CD14-positive monocyte (primary cell): ENCODE data around the gene ZBTB5. TPM values are rescaled to one million over a fixed set of nuclear protein-coding genes. Genes with fewer than 3 reads are reported as not detected.

Source experiments
- DNase-seq, 3 donors: peaks; one replicate each; pipeline ENCODE4 v3.0.0-alpha.2; 2011 to 2022
- H2AFZ ChIP-seq: 2 replicates; pipeline ENCODE4 v1.6.0; 2012; ENCODE audit warnings: mild to moderate bottlenecking, low read depth, low read length, inconsistent platforms; ENCODE audit not compliant: insufficient read depth, poor library complexity, severe bottlenecking
- H3K27ac ChIP-seq, 2 donors: 1 replicate in 1 of 2; 2 replicates in 1 of 2; pipeline ENCODE4 v1.5.1; 2012 to 2013; ENCODE audit warnings: low read length in 2 of 2, control low read depth in 1 of 2, inconsistent platforms in 1 of 2, low read depth in 1 of 2, mild to moderate bottlenecking in 1 of 2
- H3K27me3 ChIP-seq, 2 donors: one replicate each; pipeline versions ENCODE4 v1.6.0 to v1.6.1; 2011 to 2013; ENCODE audit warnings: low read length in 2 of 2; ENCODE audit not compliant: control insufficient read depth in 2 of 2, insufficient read depth in 2 of 2
- H3K36me3 ChIP-seq, 2 donors: replicated peaks in 1 of 2; 1 replicate in 1 of 2; 2 replicates in 1 of 2; pipeline versions ENCODE4 v1.5.1 to v1.6.1; 2012 to 2013; ENCODE audit warnings: low read length in 2 of 2, control low read depth in 1 of 2, inconsistent platforms in 1 of 2, mild to moderate bottlenecking in 1 of 2; ENCODE audit not compliant: insufficient read depth in 2 of 2, control insufficient read depth in 1 of 2
- H3K4me1 ChIP-seq, 2 donors: 1 replicate in 1 of 2; 2 replicates in 1 of 2; pipeline versions ENCODE4 v1.5.1 to v1.6.1; 2012 to 2013; ENCODE audit warnings: low read length in 2 of 2, control low read depth in 1 of 2, inconsistent platforms in 1 of 2, mild to moderate bottlenecking in 1 of 2, moderate library complexity in 1 of 2; ENCODE audit not compliant: insufficient read depth in 2 of 2, control insufficient read depth in 1 of 2
- H3K4me2 ChIP-seq: replicated peaks from 2 replicates; pipeline ENCODE3; 2012; ENCODE audit warnings: low read length, moderate library complexity, mild to moderate bottlenecking; ENCODE audit not compliant: poor library complexity, severe bottlenecking; ENCODE audit errors: extremely low read depth
- H3K4me3 ChIP-seq, 3 experiments: fragments of 200-600 bp in 1 of 3; sonication (generic) in 1 of 3; replicated peaks in 1 of 3; 1 replicate in 2 of 3; 2 replicates in 1 of 3; pipeline ENCODE4 v1.5.1; 2011 to 2013; ENCODE audit warnings: low read length in 3 of 3, mild to moderate bottlenecking in 3 of 3, control low read depth in 2 of 3, low read depth in 2 of 3, inconsistent platforms in 1 of 3, moderate library complexity in 1 of 3
- H3K79me2 ChIP-seq: 2 replicates; pipeline ENCODE4 v1.6.0; 2012; ENCODE audit warnings: mild to moderate bottlenecking, control low read depth, inconsistent platforms, low read length, moderate library complexity; ENCODE audit not compliant: insufficient read depth
- H3K9ac ChIP-seq: 2 replicates; pipeline ENCODE4 v1.6.0; 2017; ENCODE audit warnings: low read length, mild to moderate bottlenecking; ENCODE audit not compliant: insufficient read depth, poor library complexity, severe bottlenecking
- H3K9me3 ChIP-seq, 2 donors: replicated peaks in 1 of 2; 1 replicate in 1 of 2; 2 replicates in 1 of 2; pipeline versions ENCODE4 v1.5.1 to v1.6.1; 2012 to 2013; ENCODE audit warnings: low read length in 2 of 2, control low read depth in 1 of 2; ENCODE audit not compliant: control insufficient read depth in 1 of 2, insufficient read depth in 1 of 2
- H4K20me1 ChIP-seq: 2 replicates; pipeline ENCODE4 v1.6.0; 2012; ENCODE audit warnings: mild to moderate bottlenecking, low read length, control low read depth, moderate library complexity; ENCODE audit not compliant: insufficient read depth
- H3K27ac Mint-ChIP-seq, 7 donors: one replicate each; pipeline ENCODE4 v1.8.0; 2020; ENCODE audit warnings: mild to moderate bottlenecking in 7 of 7, mixed read lengths in 7 of 7, moderate library complexity in 6 of 7, inconsistent platforms in 2 of 7
- H3K27me3 Mint-ChIP-seq, 3 donors: one replicate each; pipeline ENCODE4 v1.8.0; 2021 to 2022; ENCODE audit warnings: low read depth in 3 of 3, mild to moderate bottlenecking in 3 of 3, mixed read lengths in 3 of 3, moderate library complexity in 3 of 3, inconsistent platforms in 1 of 3
- H3K36me3 Mint-ChIP-seq, 2 donors: one replicate each; pipeline ENCODE4 v1.8.0; 2020; ENCODE audit warnings: mixed read lengths in 2 of 2, inconsistent platforms in 1 of 2, mild to moderate bottlenecking in 1 of 2
- H3K4me1 Mint-ChIP-seq: one replicate; pipeline ENCODE4 v1.8.0; 2020; ENCODE audit warnings: mild to moderate bottlenecking, mixed read lengths
- H3K4me3 Mint-ChIP-seq, 2 donors: one replicate each; pipeline ENCODE4 v1.8.0; 2020; ENCODE audit warnings: mild to moderate bottlenecking in 2 of 2, mixed read lengths in 2 of 2, moderate library complexity in 1 of 2
- H3K9me3 Mint-ChIP-seq, 7 donors: one replicate each; pipeline ENCODE4 v1.8.0; 2020 to 2022; ENCODE audit warnings: mixed read lengths in 7 of 7, mild to moderate bottlenecking in 6 of 7, moderate library complexity in 6 of 7, inconsistent platforms in 2 of 7
- WGBS: methylation state at CpG from one replicate; pipeline ENCODE4 v1.1.5; 2013; ENCODE audit warnings: missing lambda C conversion rate; ENCODE audit not compliant: insufficient coverage; 5-methylcytosine and 5-hydroxymethylcytosine counted together
- intact Hi-C, 2 donors: fragments of 100-400 bp; cut with micrococcal nuclease; formaldehyde crosslinking; loops; one replicate each; pipeline versions ENCODE4 v1.15.0 to v1.15.1; 2023
- polyA plus RNA-seq, 3 donors: library from polyadenylated mRNA; depleted of rRNA in 1 of 3; unstranded in 2 of 3; stranded (reverse) in 1 of 3; fragments of 300-500 nt in 2 of 3; fragments of >200 nt in 1 of 3; fragmentation: Illumina TruSeq in 2 of 3; gene quantifications; 1 replicate in 2 of 3; 2 replicates in 1 of 3; pipeline ENCODE4 v1.2.3, GENCODE V29; 2012 to 2021
- TF ChIP-seq, protein P1 (sequence below): fragments of 200-600 bp; IDR thresholded peaks from one replicate; pipeline ENCODE4 v1.8.0; 2022; ENCODE audit warnings: antibody characterized with exemption, mild to moderate bottlenecking

The ZBTB5 gene
- polyA plus RNA-seq, 3 donors = 0.58 to 6.4 (median 1.4) TPM

- Mint-ChIP-seq H3K4me1 (peaks cover 13% of the 10 kb centered on the region), H3K4me3 (no peak overlapping the region), H3K36me3 (no peaks in the 10 kb centered on the region), H3K27me3 (peaks cover 1 to 9% (median 2%) of the 10 kb centered on the region in 3 donors), H3K9me3 (peaks cover 0 to 3% (median 0%) of the 10 kb centered on the region in 7 donors), H3K27ac (no peak overlapping the region)
- peaks cover 3% of the 10 kb centered on the region for H3K79me2 ChIP-seq
- intact Hi-C loops = no loop called here
- no peak for DNase-seq
- H3K4me3 ChIP-seq = no peak overlapping the region
- H4K20me1 ChIP-seq = no peaks in the 10 kb centered on the region
- TF ChIP-seq, protein P1, sequence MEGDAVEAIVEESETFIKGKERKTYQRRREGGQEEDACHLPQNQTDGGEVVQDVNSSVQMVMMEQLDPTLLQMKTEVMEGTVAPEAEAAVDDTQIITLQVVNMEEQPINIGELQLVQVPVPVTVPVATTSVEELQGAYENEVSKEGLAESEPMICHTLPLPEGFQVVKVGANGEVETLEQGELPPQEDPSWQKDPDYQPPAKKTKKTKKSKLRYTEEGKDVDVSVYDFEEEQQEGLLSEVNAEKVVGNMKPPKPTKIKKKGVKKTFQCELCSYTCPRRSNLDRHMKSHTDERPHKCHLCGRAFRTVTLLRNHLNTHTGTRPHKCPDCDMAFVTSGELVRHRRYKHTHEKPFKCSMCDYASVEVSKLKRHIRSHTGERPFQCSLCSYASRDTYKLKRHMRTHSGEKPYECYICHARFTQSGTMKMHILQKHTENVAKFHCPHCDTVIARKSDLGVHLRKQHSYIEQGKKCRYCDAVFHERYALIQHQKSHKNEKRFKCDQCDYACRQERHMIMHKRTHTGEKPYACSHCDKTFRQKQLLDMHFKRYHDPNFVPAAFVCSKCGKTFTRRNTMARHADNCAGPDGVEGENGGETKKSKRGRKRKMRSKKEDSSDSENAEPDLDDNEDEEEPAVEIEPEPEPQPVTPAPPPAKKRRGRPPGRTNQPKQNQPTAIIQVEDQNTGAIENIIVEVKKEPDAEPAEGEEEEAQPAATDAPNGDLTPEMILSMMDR = no peak
- no peak overlapping the region for H3K4me2 ChIP-seq
- no peak overlapping the region for H3K27ac ChIP-seq
- no peak overlapping the region for H3K9ac ChIP-seq
- peaks cover 10 to 18% of the 10 kb centered on the region in 2 donors for H3K4me1 ChIP-seq
- H3K27me3 ChIP-seq = no peaks in the 10 kb centered on the region
- 95% methylated on average over 8 of the region's 9 CpGs for WGBS
- no peaks in the 10 kb centered on the region for H3K9me3 ChIP-seq
- H2AFZ ChIP-seq = no peak overlapping the region
- H3K36me3 ChIP-seq = no peaks in the 10 kb centered on the region
Measured at GRCh38 chr9:37417857-37418618, 47.2 kb downstream of the ZBTB5 start.

DNA sequence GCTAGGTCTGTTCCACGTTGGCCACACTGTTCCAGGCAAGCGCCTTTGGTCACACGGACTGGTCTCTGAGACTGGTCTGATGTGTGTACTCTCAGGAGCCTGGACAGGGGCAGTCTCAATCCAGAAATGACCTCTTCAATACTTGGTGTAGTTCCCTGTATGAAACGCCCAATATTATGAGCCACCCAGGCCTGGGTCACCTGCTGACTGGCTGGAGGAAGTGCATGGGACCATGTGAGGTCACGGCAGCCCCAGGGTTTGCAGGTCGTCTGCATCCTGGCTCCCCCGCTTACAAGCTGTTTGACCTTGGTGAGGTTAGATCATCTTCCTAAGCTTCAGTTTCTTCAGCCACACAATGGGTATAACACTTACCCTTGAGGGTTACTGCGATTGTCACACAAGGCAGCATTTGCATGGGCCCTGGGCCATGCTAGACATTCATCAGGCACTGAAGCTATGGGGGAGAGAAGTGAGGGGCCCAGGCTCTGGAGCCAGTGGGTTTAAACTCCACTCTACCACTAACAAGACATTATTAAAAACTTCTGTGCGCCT, 47.9 kb downstream of the ZBTB5 start:
- Mint-ChIP-seq H3K27ac (no peak overlapping the region), H3K27me3 (peaks cover 1 to 8% (median 2%) of the 10 kb centered on the region in 3 donors), H3K36me3 (no peaks in the 10 kb centered on the region), H3K4me1 (peaks cover 13% of the 10 kb centered on the region), H3K9me3 (peaks cover 0 to 3% (median 0%) of the 10 kb centered on the region in 7 donors), H3K4me3 (no peak overlapping the region)
- WGBS = 91% methylated on average over 4 of the region's 9 CpGs
- intact Hi-C loops = no loop called here
- Histone ChIP-seq H3K27me3 (no peaks in the 10 kb centered on the region), H3K4me3 (no peak overlapping the region), H3K4me1 (peaks cover 7 to 13% of the 10 kb centered on the region in 2 donors), H4K20me1 (no peaks in the 10 kb centered on the region), H3K36me3 (no peaks in the 10 kb centered on the region), H2AFZ (no peak overlapping the region), H3K79me2 (no peaks in the 10 kb centered on the region), H3K9me3 (no peaks in the 10 kb centered on the region), H3K27ac (no peak overlapping the region), H3K4me2 (no peak overlapping the region), H3K9ac (no peak overlapping the region)
- DNase-seq = no peak
- TF ChIP-seq, protein P1 = no peak
